ENCODE data around the gene TJP3.

Gene TJP3

DNA sequence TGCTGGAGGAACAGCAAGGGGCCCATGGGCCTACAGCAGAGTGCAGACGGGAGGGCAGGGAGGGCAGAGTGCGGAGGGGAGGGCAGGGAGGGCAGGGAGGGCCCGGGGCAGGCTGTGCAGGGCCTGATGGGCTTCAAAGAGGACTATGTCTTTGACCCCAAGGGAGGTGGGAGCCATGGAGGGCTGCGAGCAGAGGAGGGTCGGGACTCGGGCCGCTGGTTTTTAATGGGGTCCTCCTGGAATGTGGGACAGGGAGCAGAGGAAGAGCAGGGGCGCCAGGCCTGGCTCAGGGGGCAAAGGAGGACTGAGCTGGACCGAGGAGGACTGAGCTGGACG lies 11.6 kb upstream of the TJP3 start:
- TF ChIP-seq RAD21 (IDR thresholded peaks at IDR 0.05; ENCODE audit: low read depth): no peak
- TF ChIP-seq FOXM1 (IDR thresholded peaks at IDR 0.05; ENCODE audit: borderline replicate concordance, low read depth): no peak
- TF ChIP-seq TAF1 (IDR thresholded peaks at IDR 0.05; ENCODE audit: low read depth): no peak
- no peak for TF ChIP-seq EGR1 (IDR thresholded peaks at IDR 0.05)
- TF ChIP-seq, protein P1, sequence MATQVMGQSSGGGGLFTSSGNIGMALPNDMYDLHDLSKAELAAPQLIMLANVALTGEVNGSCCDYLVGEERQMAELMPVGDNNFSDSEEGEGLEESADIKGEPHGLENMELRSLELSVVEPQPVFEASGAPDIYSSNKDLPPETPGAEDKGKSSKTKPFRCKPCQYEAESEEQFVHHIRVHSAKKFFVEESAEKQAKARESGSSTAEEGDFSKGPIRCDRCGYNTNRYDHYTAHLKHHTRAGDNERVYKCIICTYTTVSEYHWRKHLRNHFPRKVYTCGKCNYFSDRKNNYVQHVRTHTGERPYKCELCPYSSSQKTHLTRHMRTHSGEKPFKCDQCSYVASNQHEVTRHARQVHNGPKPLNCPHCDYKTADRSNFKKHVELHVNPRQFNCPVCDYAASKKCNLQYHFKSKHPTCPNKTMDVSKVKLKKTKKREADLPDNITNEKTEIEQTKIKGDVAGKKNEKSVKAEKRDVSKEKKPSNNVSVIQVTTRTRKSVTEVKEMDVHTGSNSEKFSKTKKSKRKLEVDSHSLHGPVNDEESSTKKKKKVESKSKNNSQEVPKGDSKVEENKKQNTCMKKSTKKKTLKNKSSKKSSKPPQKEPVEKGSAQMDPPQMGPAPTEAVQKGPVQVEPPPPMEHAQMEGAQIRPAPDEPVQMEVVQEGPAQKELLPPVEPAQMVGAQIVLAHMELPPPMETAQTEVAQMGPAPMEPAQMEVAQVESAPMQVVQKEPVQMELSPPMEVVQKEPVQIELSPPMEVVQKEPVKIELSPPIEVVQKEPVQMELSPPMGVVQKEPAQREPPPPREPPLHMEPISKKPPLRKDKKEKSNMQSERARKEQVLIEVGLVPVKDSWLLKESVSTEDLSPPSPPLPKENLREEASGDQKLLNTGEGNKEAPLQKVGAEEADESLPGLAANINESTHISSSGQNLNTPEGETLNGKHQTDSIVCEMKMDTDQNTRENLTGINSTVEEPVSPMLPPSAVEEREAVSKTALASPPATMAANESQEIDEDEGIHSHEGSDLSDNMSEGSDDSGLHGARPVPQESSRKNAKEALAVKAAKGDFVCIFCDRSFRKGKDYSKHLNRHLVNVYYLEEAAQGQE (IDR thresholded peaks at IDR 0.05; ENCODE audit: low read depth): no peak

DNA sequence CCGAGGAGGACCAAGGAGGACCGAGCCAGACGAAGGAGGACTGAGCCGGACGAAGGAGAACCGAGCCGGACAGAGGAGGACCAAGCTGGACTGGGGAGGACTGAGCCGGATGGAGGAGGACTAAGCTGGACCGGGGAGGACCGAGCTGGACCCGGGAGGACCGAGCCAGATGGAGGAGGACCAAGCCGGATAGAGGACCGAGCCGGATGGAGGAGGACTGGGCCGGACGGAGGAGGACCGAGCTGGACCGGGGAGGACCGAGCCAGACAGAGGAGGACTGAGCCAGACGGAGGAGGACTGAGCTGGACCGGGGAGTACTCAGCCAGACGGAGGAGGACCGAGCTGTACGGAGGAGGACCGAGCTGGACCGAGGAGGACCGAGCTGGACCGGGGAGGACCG lies 11.1 kb upstream of the TJP3 start:
- no peak for TF ChIP-seq TAF1 (IDR thresholded peaks at IDR 0.05; ENCODE audit: low read depth)
- TF ChIP-seq, protein P2, sequence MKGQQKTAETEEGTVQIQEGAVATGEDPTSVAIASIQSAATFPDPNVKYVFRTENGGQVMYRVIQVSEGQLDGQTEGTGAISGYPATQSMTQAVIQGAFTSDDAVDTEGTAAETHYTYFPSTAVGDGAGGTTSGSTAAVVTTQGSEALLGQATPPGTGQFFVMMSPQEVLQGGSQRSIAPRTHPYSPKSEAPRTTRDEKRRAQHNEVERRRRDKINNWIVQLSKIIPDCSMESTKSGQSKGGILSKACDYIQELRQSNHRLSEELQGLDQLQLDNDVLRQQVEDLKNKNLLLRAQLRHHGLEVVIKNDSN (IDR thresholded peaks at IDR 0.05): no peak
- TF ChIP-seq ZBTB7A (IDR thresholded peaks at IDR 0.05; ENCODE audit: low read depth): no peak
- TF ChIP-seq, protein P3, sequence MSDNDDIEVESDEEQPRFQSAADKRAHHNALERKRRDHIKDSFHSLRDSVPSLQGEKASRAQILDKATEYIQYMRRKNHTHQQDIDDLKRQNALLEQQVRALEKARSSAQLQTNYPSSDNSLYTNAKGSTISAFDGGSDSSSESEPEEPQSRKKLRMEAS (IDR thresholded peaks at IDR 0.05): no peak
- TF ChIP-seq TCF12 (IDR thresholded peaks at IDR 0.05; ENCODE audit: low read depth): no peak
- no peak for TF ChIP-seq FOXM1 (IDR thresholded peaks at IDR 0.05; ENCODE audit: borderline replicate concordance, low read depth)
- TF ChIP-seq YY1 (IDR thresholded peaks at IDR 0.05; ENCODE audit: low read depth): no peak

DNA sequence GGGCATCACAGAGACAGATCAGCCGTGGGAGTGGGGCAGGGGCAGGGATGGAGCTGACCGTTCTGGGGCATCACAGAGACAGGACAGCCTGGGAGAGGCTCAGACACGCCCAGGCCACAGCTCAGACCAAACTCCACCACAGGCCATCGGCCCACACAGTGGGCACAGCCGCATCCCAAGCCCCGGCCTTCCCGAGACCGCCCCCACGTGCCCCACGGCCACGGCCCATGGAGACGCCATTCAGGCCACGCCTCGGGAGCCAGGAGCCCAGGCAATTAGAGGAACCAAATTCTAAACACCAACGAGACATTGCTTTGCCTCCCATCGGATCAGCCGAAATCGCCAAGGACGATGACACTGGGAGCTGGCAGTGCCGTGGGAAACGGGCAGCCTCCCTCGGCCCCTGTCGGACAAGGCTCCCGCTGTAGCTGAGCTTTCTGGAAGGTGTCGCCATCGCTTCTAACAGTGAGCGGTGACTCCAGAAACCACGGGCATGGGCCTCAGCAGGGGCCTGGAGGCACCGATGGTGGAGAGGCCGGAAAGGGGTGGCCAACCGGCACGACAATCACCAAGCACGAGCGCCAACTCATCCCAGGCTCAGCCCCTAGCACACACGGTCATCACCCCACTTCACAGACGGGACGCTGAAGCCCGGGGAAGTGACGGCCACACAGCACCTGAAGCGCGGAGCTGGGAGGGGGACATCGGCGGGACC lies 10.4 kb upstream of the TJP3 start:
- TF ChIP-seq YY1 (IDR thresholded peaks at IDR 0.05; ENCODE audit: low read depth) (no peak), FOXM1 (IDR thresholded peaks at IDR 0.05; ENCODE audit: borderline replicate concordance, low read depth) (no peak), TCF12 (IDR thresholded peaks at IDR 0.05; ENCODE audit: low read depth) (no peak), EGR1 (IDR thresholded peaks at IDR 0.05) (no peak), ZBTB7A (IDR thresholded peaks at IDR 0.05; ENCODE audit: low read depth) (no peak), NFIC (IDR thresholded peaks at IDR 0.05) (no peak), CREB1 (IDR thresholded peaks at IDR 0.05; ENCODE audit: low read depth) (no peak)
- TF ChIP-seq, protein P2 (IDR thresholded peaks at IDR 0.05): no peak
- TF ChIP-seq, protein P3 (IDR thresholded peaks at IDR 0.05): no peak

DNA sequence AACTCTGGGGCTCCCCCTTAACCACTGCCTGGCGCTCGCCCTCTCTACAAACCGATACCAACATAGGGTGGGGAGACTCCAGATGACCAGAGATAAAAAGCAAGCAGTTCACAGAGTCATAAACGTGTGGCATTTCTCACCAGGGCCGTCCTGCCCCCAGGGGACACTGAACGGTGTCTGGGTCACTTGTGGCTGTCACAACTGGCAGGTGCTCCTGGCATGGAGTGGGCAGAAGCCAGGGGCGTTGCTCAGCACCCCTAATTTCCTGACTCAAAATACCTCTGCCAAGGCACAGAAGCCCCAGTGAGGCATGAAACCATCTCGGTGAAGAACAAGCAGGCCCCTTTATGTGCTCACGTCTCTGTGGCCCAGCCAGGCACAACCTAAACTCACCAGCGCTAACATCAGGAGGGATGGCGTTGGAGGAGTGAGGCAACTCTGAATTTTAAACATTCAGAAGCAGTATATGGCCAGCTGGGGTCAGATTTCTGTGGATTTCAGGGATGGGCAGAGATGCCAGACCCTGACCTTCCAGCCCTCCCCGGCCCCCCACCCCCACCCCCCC lies 9.7 kb upstream of the TJP3 start:
- TF ChIP-seq YY1 (IDR thresholded peaks at IDR 0.05; ENCODE audit: low read depth) (no peak), NFIC (IDR thresholded peaks at IDR 0.05) (no peak)

DNA sequence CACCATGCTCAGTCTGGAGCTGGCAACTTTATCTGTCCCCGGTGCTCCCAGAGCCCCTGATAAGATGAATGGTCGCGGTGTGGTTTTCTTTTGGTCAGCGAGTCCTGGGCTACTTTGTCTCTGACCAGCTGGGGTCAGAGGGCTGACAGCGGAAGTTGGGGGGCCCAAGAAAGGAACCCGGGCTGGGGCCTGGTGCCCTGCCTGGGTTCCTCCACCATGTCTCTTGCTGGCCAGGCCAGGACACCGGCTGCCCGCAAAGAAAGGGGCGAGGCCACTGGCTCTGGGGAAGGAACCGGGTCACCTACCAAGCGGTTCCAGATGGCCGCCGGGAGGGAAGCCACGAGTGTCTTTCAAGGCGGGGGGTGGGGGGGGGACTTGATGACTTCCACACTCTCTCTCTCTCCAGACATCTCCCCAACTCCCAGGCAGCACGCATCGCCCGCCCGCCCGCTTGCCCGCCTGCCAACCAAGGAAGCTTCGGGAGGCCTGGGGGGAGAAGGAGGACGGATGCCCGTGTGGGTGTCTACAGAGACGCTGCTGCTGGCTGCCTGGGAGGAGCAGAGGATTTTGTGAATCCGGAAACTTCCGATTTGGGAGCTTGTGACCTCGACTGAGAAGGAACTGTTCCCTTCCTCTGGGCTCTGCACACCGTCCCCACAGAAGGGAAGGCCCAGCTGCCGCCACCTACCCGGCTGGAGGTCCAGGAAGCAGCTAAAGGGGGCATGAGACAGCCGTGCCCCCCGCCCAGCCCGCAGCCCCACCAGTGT lies 9.0 kb upstream of the TJP3 start:
- TF ChIP-seq CREB1 (IDR thresholded peaks at IDR 0.05; ENCODE audit: low read depth): no peak
- no peak for TF ChIP-seq YY1 (IDR thresholded peaks at IDR 0.05; ENCODE audit: low read depth)
- TF ChIP-seq ZBTB7A (IDR thresholded peaks at IDR 0.05; ENCODE audit: low read depth): peak; percentile 46; the same call in 1 of the 2 replicates
- TF ChIP-seq TAF1 (IDR thresholded peaks at IDR 0.05; ENCODE audit: low read depth): no peak

DNA sequence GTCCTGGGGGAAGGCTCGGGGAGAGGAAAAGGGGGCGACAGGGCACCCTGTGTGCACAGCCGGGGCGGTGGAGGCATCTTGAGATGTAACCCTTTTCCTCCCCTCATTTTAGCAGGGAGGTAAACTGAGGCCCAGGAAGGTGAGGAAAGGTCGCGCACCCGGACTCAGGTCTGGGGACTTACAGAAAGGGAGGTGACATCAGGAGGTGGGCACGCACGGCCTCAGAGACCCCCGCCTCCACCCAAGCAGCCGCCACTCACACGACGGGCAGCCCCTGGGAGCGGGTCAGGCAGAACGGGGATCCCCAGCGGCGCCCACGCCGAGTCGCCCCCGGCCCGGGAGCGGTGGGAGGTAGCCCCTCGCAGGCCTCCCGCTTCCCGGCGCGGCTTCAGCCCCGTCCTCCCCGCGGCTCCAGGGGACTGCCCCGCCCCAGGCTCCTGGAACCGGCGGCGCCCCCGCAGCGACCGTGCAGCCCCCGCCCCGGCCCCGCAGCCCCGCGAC lies 8.4 kb upstream of the TJP3 start:
- no peak for TF ChIP-seq TAF1 (IDR thresholded peaks at IDR 0.05; ENCODE audit: low read depth)
- no peak for TF ChIP-seq TCF12 (IDR thresholded peaks at IDR 0.05; ENCODE audit: low read depth)
- peak; percentile 77 for TF ChIP-seq ZBTB7A (IDR thresholded peaks at IDR 0.05; ENCODE audit: low read depth)
- TF ChIP-seq RAD21 (IDR thresholded peaks at IDR 0.05; ENCODE audit: low read depth): no peak
- no peak for TF ChIP-seq NFIC (IDR thresholded peaks at IDR 0.05)
- no peak for TF ChIP-seq CEBPB (IDR thresholded peaks at IDR 0.05)
- no peak for TF ChIP-seq EGR1 (IDR thresholded peaks at IDR 0.05)

DNA sequence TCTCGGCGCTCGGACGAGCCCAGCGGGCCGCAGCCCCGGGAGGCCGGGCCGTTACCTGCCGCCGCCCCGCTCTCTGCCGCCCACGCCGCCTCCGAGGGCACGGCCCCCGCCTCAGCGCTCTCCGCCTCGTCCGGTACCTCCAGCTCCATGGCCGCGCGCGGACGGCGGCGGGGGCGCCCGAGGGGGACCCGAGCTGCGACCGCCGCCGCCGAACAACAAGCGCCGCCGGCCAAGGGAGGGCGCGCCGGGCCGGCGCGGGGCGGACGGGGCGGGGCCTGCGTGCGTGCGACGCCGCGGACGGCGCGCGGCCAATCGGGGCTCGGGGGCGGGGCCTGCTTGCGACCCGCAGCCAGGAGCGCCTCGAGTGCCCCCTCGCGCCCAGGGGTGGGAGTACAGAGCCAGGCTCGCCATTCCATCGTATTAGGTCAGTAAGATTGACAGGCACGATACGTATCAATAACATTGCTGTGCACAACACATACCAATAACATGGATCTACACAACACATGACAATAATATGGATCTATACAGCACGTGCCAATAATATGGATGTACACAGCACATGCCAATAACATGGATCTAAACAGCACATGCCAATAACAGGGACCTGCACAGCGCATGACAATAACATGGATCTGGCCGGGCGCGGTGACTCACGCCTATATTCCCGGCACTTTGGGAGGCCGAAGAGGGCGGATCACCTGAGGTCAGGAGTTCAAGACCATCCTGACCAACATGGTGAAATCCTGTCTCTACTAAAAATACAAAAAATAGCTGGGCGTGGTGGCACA lies 7.7 kb upstream of the TJP3 start, which contains the start of gene PIP5K1C:
PIP5K1C (minus strand) TSS at position 227 of the 791 bp plus-strand sequence; CDS start at position 149, 78 bp downstream.
- TF ChIP-seq TEAD4 (IDR thresholded peaks at IDR 0.05): no peak
- peak; percentile 69 for TF ChIP-seq RAD21 (IDR thresholded peaks at IDR 0.05; ENCODE audit: low read depth)
- TF ChIP-seq FOXM1 (IDR thresholded peaks at IDR 0.05; ENCODE audit: borderline replicate concordance, low read depth): no peak
- TF ChIP-seq EGR1 (IDR thresholded peaks at IDR 0.05): peak; percentile 54; the same call in 1 of the 2 replicates
